Activated B cell treated with CpG ODN at 0.5 μM for 24 hours (primary cell): ENCODE measurements around the gene SMARCA1. TPM values are rescaled to one million over a fixed set of nuclear protein-coding genes. Genes with fewer than 3 reads are reported as not detected.
A peak's percentile ranks its signal among the peaks of the same experiment; 100 is the strongest.

Experiments
- ATAC-seq: fragments of 200-7000 bp; cut with Tn5 transposase; one replicate; pipeline ENCODE4 v1.10.0; 2021; ENCODE audit warnings: low read depth, mild to moderate bottlenecking, moderate library complexity
- CTCF ChIA-PET: fragments of 350-600 bp; sonication (Branson Sonifier 250); formaldehyde crosslinking; loops from one replicate; lab custom pipeline; 2021; ENCODE audit warnings: antibody characterized with exemption; lab: Charles Lee
- POLR2A ChIA-PET: fragments of 350-600 bp; sonication (Branson Sonifier 250); formaldehyde crosslinking; loops from one replicate; lab custom pipeline; 2021; ENCODE audit warnings: antibody characterized with exemption; lab: Charles Lee
- DNase-seq: peaks from one replicate; pipeline ENCODE4 v3.0.0; 2022
- H3K27ac Mint-ChIP-seq: one replicate; pipeline ENCODE4 v1.8.0; 2020; ENCODE audit warnings: mixed read lengths
- H3K27me3 Mint-ChIP-seq: one replicate; pipeline ENCODE4 v1.8.0; 2021; ENCODE audit warnings: mixed read lengths
- H3K36me3 Mint-ChIP-seq: one replicate; pipeline ENCODE4 v1.8.0; 2021; ENCODE audit warnings: low read depth, mixed read lengths
- H3K4me1 Mint-ChIP-seq: one replicate; pipeline ENCODE4 v1.8.0; 2021; ENCODE audit warnings: mixed read lengths
- H3K4me3 Mint-ChIP-seq: one replicate; pipeline ENCODE4 v1.8.0; 2020; ENCODE audit warnings: mild to moderate bottlenecking, mixed read lengths
- H3K9me3 Mint-ChIP-seq: one replicate; pipeline ENCODE4 v1.8.0; 2020; ENCODE audit warnings: mixed read lengths
- CTCF ChIP-seq: fragments of 200-600 bp; IDR thresholded peaks from one replicate; pipeline ENCODE4 v1.8.0; 2022; ENCODE audit warnings: antibody characterized with exemption, mild to moderate bottlenecking
- intact Hi-C: fragments of 100-400 bp; cut with micrococcal nuclease; formaldehyde crosslinking; loops from one replicate; pipeline ENCODE4 v1.15.1; 2024
- total RNA-seq: library from RNA; stranded (reverse); gene quantifications from 2 replicates; pipeline ENCODE4 v1.2.3, GENCODE V29; 2022

The SMARCA1 gene
- total RNA-seq, 1 donor from 2014 or later = 1.1 TPM

GRCh38 chrX:129530410-129530809 lies 7.1 kb upstream of the SMARCA1 start:
- intact Hi-C loops = no loop called here
- no peak overlapping the region for H3K27ac Mint-ChIP-seq
- H3K4me1 Mint-ChIP-seq = no peaks in the 10 kb centered on the region
- H3K27me3 Mint-ChIP-seq = no peaks in the 10 kb centered on the region
- ChIA-PET POLR2A (no interaction called here), CTCF (no interaction called here)
- ATAC-seq (no peak), DNase-seq (no peak)
- no peaks in the 10 kb centered on the region for H3K9me3 Mint-ChIP-seq
- TF ChIP-seq CTCF = no peak
- no peak overlapping the region for H3K4me3 Mint-ChIP-seq
- no peaks in the 10 kb centered on the region for H3K36me3 Mint-ChIP-seq

- CTCF ChIA-PET = no interaction called here
- TF ChIP-seq CTCF = no peak
- Mint-ChIP-seq H3K9me3 (no peaks in the 10 kb centered on the region), H3K27me3 (no peaks in the 10 kb centered on the region), H3K4me1 (no peaks in the 10 kb centered on the region), H3K36me3 (no peaks in the 10 kb centered on the region), H3K4me3 (no peak overlapping the region), H3K27ac (no peak overlapping the region)
- intact Hi-C loops = no loop called here
- DNase-seq = no peak
- POLR2A ChIA-PET = no interaction called here
- ATAC-seq = no peak
These were observed 6.5 kb upstream of the SMARCA1 start for GRCh38 chrX:129529685-129530281.

- Mint-ChIP-seq H3K9me3 (no peaks in the 10 kb centered on the region), H3K4me3 (no peak overlapping the region), H3K27ac (no peak overlapping the region), H3K36me3 (no peaks in the 10 kb centered on the region), H3K4me1 (peaks cover 3% of the 10 kb centered on the region), H3K27me3 (peaks cover 2% of the 10 kb centered on the region)
- ChIA-PET POLR2A (no interaction called here), CTCF (no interaction called here)
- intact Hi-C loops = no loop called here
- DNase-seq = no peak
- TF ChIP-seq CTCF = no peak
- no peak for ATAC-seq
These were observed 2.6 kb upstream of the SMARCA1 start for GRCh38 chrX:129525896-129526295.

GRCh38 chrX:129525162-129525561 lies 1.9 kb upstream of the SMARCA1 start:
- Mint-ChIP-seq H3K36me3 (no peaks in the 10 kb centered on the region), H3K4me1 (peaks cover 3% of the 10 kb centered on the region), H3K4me3 (no peak overlapping the region), H3K27ac (no peak overlapping the region), H3K27me3 (peaks cover 2% of the 10 kb centered on the region), H3K9me3 (no peaks in the 10 kb centered on the region)
- no peak for DNase-seq
- no peak for ATAC-seq
- intact Hi-C loops = no loop called here
- TF ChIP-seq CTCF = no peak
- ChIA-PET CTCF (no interaction called here), POLR2A (no interaction called here)

- Mint-ChIP-seq H3K27ac (no peak overlapping the region), H3K4me3 (peak overlapping the region; percentile 70), H3K4me1 (peaks cover 3% of the 10 kb centered on the region), H3K9me3 (no peaks in the 10 kb centered on the region), H3K36me3 (no peaks in the 10 kb centered on the region), H3K27me3 (peaks cover 2% of the 10 kb centered on the region)
- ChIA-PET POLR2A (no interaction called here), CTCF (no interaction called here)
- no peak for TF ChIP-seq CTCF
- DNase-seq (no peak), ATAC-seq (no peak)
- intact Hi-C loops = no loop called here
These were observed 1.1 kb upstream of the SMARCA1 start for GRCh38 chrX:129524250-129524850.
